ENCODE measurements around the gene PPOX.
A peak's percentile ranks its signal among the peaks of the same experiment; 100 is the strongest.

PPOX gene

DNA sequence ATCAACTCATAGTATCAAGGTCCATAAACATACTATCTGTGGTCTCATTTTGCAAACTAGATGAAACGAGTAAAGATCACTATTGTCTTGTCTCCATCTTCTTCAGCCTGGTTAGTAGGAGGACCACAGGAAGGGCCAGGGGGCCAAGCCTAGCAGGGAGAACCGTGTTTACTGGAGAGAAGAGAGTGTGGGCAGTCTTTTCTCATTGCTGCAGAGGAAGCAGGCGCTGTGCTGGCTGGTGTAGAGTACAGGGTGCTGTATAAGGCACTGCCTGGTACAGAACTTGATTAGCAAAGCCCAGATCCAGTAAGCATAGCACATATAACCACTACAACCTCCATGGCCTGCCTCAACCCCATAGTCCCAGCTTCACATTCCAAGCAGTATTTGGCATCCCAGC is 21.1 kb downstream of the PPOX start:
- TF ChIP-seq, protein P1, sequence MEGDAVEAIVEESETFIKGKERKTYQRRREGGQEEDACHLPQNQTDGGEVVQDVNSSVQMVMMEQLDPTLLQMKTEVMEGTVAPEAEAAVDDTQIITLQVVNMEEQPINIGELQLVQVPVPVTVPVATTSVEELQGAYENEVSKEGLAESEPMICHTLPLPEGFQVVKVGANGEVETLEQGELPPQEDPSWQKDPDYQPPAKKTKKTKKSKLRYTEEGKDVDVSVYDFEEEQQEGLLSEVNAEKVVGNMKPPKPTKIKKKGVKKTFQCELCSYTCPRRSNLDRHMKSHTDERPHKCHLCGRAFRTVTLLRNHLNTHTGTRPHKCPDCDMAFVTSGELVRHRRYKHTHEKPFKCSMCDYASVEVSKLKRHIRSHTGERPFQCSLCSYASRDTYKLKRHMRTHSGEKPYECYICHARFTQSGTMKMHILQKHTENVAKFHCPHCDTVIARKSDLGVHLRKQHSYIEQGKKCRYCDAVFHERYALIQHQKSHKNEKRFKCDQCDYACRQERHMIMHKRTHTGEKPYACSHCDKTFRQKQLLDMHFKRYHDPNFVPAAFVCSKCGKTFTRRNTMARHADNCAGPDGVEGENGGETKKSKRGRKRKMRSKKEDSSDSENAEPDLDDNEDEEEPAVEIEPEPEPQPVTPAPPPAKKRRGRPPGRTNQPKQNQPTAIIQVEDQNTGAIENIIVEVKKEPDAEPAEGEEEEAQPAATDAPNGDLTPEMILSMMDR (IDR thresholded peaks at IDR 0.05; ENCODE audit: low read depth, low read length) = no peak
- no peak for TF ChIP-seq MYC (IDR thresholded peaks at IDR 0.05; ENCODE audit: low read depth, low read length)
- TF ChIP-seq, protein P2, sequence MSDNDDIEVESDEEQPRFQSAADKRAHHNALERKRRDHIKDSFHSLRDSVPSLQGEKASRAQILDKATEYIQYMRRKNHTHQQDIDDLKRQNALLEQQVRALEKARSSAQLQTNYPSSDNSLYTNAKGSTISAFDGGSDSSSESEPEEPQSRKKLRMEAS (IDR thresholded peaks at IDR 0.05; ENCODE audit: low read depth, low read length) = no peak
- TF ChIP-seq POLR2A (IDR thresholded peaks at IDR 0.05; ENCODE audit: extremely low read depth, insufficient read length) = no peak
- no peak overlapping the region for H3K4me3 ChIP-seq (ENCODE audit: low read depth, low read length)
- no peak for DNase-seq (ENCODE audit: low read depth)

DNA sequence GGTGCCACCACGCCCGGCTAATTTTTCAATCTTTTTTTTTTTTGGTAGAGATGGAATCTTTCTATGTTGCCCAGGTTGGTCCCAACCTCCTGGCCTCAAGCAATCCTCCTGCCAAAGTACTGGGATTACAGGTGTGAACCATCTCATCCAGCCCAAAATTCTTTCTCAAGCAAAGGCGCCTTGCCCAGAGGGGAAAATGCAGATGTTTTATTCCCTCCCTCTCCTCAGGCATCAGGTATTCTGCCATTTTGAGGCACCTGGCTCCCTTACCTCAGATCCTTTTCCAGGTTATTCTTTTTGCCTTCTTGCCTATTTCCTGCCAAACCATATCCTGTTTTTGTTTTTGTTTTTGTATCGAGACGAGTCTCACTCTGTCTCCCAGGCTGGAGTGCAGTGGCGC is 22.2 kb downstream of the PPOX start:
- TF ChIP-seq POLR2A (IDR thresholded peaks at IDR 0.05; ENCODE audit: extremely low read depth, insufficient read length) (no peak), MYC (IDR thresholded peaks at IDR 0.05; ENCODE audit: low read depth, low read length) (no peak)
- TF ChIP-seq, protein P2 (IDR thresholded peaks at IDR 0.05; ENCODE audit: low read depth, low read length) = no peak
- TF ChIP-seq, protein P1 (IDR thresholded peaks at IDR 0.05; ENCODE audit: low read depth, low read length) = no peak
- DNase-seq (ENCODE audit: low read depth) = no peak
- H3K4me3 ChIP-seq (ENCODE audit: low read depth, low read length) = no peak overlapping the region

DNA sequence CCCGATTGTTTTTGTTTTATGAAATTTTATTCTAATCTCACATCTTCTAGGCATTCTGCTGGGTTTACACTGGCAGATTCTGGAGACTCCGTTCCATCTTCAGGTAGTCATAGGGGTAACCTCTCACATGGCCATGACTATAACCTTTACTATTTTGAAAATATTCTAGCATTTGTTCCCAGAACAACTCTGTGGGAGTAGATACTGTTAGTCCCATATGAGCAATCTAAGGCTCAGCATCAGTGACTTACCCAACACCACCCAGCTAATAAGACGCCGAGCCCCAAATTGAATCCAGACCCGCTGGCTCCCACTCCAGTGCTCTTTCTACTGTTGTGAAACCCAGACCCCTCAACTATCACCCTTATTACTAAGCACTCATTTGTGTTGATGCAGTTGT is 22.8 kb downstream of the PPOX start:
- no peak for DNase-seq (ENCODE audit: low read depth)
- H3K4me3 ChIP-seq (ENCODE audit: low read depth, low read length) = no peak overlapping the region
- TF ChIP-seq MYC (IDR thresholded peaks at IDR 0.05; ENCODE audit: low read depth, low read length) = no peak

DNA sequence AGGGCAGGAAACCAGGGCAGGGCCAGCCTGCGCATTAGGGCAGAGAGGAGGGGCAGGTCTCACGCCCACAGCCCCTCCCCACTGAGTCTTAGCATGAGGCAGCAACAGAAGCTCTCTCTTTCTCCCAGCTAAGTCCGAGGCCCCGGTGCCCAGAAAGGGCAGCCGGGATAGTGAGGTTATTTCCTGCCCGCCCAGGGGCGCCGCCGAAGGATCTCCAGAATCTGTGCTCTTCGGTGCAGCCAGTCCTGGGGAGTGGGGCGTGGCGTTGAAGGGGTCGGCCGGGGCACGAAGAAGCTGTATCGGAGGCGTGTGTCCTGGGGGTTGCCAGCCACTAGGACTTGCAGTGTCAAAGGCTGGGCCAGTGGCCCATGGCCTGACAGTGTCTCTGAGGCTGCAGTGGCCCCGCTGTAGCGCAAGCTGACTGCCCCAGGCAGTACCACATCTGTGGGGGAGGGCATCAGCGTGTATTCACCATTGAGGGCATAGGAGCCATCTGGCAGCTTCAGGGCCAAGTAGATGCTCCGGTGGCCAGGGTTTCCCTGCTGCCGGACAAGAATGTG is 24.8 kb downstream of the PPOX start:
- H3K4me3 ChIP-seq (ENCODE audit: low read depth, low read length) = no peak overlapping the region
- DNase-seq (ENCODE audit: low read depth) = no peak
- no peak for TF ChIP-seq MYC (IDR thresholded peaks at IDR 0.05; ENCODE audit: low read depth, low read length)
- TF ChIP-seq, protein P1 (IDR thresholded peaks at IDR 0.05; ENCODE audit: low read depth, low read length) = no peak
- TF ChIP-seq, protein P2 (IDR thresholded peaks at IDR 0.05; ENCODE audit: low read depth, low read length) = no peak

DNA sequence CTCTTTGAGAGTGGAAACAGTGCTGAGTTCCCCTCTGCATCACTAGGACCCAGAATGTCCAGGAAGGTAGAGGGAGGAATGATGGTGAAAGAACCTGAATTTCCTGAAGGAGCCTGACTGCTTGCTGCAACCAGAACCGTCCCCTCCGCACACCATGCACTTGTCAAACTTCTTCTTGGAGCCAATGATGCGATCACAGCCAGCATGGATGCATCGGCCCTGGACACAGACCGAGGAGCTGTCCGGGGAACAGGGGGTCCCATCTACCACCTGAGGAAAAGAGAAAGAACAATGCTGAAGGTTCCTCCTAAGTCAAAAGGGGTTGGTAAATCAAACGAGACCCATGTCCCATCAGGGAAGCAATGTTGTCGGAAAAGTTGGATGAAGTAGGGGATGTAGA is 25.7 kb downstream of the PPOX start:
- DNase-seq (ENCODE audit: low read depth) = no peak
- H3K4me3 ChIP-seq (ENCODE audit: low read depth, low read length) = no peak overlapping the region
- TF ChIP-seq, protein P1 (IDR thresholded peaks at IDR 0.05; ENCODE audit: low read depth, low read length) = no peak
- TF ChIP-seq MYC (IDR thresholded peaks at IDR 0.05; ENCODE audit: low read depth, low read length) = no peak
- no peak for TF ChIP-seq POLR2A (IDR thresholded peaks at IDR 0.05; ENCODE audit: extremely low read depth, insufficient read length)
- TF ChIP-seq, protein P2 (IDR thresholded peaks at IDR 0.05; ENCODE audit: low read depth, low read length) = no peak

DNA sequence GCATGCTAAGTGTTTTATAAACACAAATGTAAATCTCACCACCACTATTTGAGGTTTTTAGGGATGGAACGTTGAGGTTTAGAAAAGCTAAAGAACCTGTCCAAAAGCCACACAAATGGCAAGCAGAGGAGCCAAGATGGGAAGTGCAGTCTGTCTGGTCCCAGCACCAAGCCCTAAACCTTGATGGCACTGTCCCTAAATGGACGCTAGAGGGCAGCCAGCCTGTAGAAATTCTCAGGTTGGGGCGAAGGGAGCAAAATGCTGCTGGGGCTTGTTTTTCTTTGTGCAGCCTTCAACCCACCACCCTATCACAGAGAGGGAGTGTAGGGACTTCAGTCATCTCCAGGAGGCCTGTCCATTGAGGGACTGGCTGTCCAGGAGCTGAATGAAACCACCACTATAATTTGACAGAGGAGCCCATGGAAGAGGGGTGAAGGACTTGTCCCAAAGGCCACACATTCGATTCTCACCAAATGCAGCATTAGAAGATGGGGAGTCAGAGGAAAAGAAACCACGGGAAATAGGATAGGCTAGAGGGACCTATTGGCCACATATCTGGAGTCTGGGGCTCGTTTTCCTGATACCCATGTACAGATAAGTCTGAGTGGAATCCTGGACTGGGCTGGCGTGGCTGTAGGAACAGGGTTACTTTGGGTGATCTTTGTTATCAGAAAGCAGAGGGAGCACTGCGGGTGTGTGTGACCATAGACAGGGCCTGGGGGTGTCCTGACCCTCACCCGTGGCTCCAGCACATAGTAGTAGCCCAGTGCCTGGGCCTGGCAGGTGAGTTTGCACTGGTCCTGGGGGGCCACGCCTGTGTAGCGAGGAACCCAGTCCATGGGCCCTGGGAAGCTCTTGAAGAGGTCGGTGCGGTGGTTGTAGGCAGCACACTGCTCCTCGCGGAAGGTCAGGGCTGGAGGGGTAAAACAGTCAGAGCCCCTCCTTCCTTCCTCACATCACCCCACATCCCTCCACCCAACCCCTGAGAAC is 26.5 kb downstream of the PPOX start:
- no peak overlapping the region for H3K4me3 ChIP-seq (ENCODE audit: low read depth, low read length)
- DNase-seq (ENCODE audit: low read depth) = peak; percentile 80
- TF ChIP-seq, protein P2 (IDR thresholded peaks at IDR 0.05; ENCODE audit: low read depth, low read length) = no peak
- TF ChIP-seq POLR2A (IDR thresholded peaks at IDR 0.05; ENCODE audit: extremely low read depth, insufficient read length) (no peak), MYC (IDR thresholded peaks at IDR 0.05; ENCODE audit: low read depth, low read length) (no peak)
- TF ChIP-seq, protein P1 (IDR thresholded peaks at IDR 0.05; ENCODE audit: low read depth, low read length) = peak; percentile 97

Data from NB4 (cell line).